Panc1 (cell line): ENCODE results near the gene SLC29A1. TPM values are rescaled to one million over a fixed set of nuclear protein-coding genes. Genes with fewer than 3 reads are reported as not detected.

Experiments used
- ATAC-seq: fragments of 200-7000 bp; cut with Tn5 transposase; 2 replicates; pipeline ENCODE4 v1.9.1; 2020; ENCODE audit warnings: mild to moderate bottlenecking, moderate library complexity
- BruUV-seq: library from RNA; stranded (reverse); fragments of 400-500 nt; replicated peaks from 2 replicates; lab custom pipeline; 2021; lab: Mats Ljungman, UMichigan
- CTCF ChIA-PET: fragments of 300-600 bp; sonication (Branson Sonifier 250); formaldehyde crosslinking; loops from one replicate; lab custom pipeline; 2022; ENCODE audit warnings: antibody characterized with exemption; lab: Charles Lee
- POLR2A ChIA-PET: fragments of 300-600 bp; sonication (Branson Sonifier 250); formaldehyde crosslinking; loops from one replicate; lab custom pipeline; 2022; ENCODE audit warnings: antibody characterized with exemption; lab: Charles Lee
- DNase-seq: peaks from one replicate; pipeline ENCODE4 v3.0.0-alpha.2; 2010; ENCODE audit warnings: low read depth, low spot score
- H3K27ac ChIP-seq: 2 replicates; pipeline ENCODE4 v1.5.1; 2011; ENCODE audit warnings: mild to moderate bottlenecking, low read length, inconsistent platforms
- H3K27me3 ChIP-seq: fragments of 200-500 bp; sonication (Bioruptor generic); 2 replicates; pipeline ENCODE4 v1.6.0; 2014; ENCODE audit warnings: low read length, inconsistent platforms; ENCODE audit not compliant: control insufficient read depth, insufficient read depth
- H3K36me3 ChIP-seq: fragments of 200-500 bp; sonication (Bioruptor generic); 2 replicates; pipeline ENCODE4 v1.5.1; 2014; ENCODE audit warnings: inconsistent platforms, mild to moderate bottlenecking, low read length, moderate library complexity; ENCODE audit not compliant: control insufficient read depth, insufficient read depth
- H3K4me1 ChIP-seq: 2 replicates; pipeline ENCODE4 v1.5.1; 2011; ENCODE audit warnings: inconsistent platforms, mild to moderate bottlenecking, low read length, moderate library complexity; ENCODE audit not compliant: control insufficient read depth, insufficient read depth
- H3K4me3 ChIP-seq, 2 experiments: 2 replicates each; pipeline ENCODE4 v1.5.1; 2011 to 2012; ENCODE audit warnings: low read depth in 2 of 2, low read length in 2 of 2, mild to moderate bottlenecking in 2 of 2, inconsistent platforms in 1 of 2, moderate library complexity in 1 of 2
- H3K9me3 ChIP-seq: fragments of 200-500 bp; sonication (Bioruptor generic); 2 replicates; pipeline ENCODE4 v1.5.1; 2014; ENCODE audit warnings: low read depth, mild to moderate bottlenecking, inconsistent platforms, low read length, moderate library complexity; ENCODE audit not compliant: control insufficient read depth, insufficient read depth
- CTCF ChIP-seq: fragments of 450-650 bp; IDR thresholded peaks from 2 replicates; pipeline ENCODE4 v1.5.1; 2017; ENCODE audit warnings: mild to moderate bottlenecking
- POLR2AphosphoS5 ChIP-seq: IDR thresholded peaks from 2 replicates; pipeline ENCODE4 v1.6.1; 2012; ENCODE audit warnings: mild to moderate bottlenecking, low read depth, low read length, moderate library complexity
- REST ChIP-seq, 2 experiments: IDR thresholded peaks; 2 replicates each; pipeline ENCODE4 v1.6.1; 2011 to 2012; ENCODE audit warnings: low read depth in 2 of 2, control low read depth in 1 of 2, low read length in 1 of 2, mild to moderate bottlenecking in 1 of 2, moderate library complexity in 1 of 2; ENCODE audit not compliant: insufficient read depth in 1 of 2
- SIN3A ChIP-seq: IDR thresholded peaks from 2 replicates; pipeline ENCODE4 v1.6.1; 2012; ENCODE audit warnings: low read depth, mild to moderate bottlenecking, low read length, moderate library complexity, borderline replicate concordance; ENCODE audit not compliant: insufficient read depth
- TCF7L2 ChIP-seq: IDR thresholded peaks from 2 replicates; pipeline ENCODE4 v1.6.1; 2011; ENCODE audit warnings: mild to moderate bottlenecking, low read depth, low read length, inconsistent platforms
- in situ Hi-C: cut with HindIII; loops from 2 replicates; pipeline ENCODE4 v1.10.0; 2016; ENCODE audit warnings: low sequenced_read_pairs, low pct_unique_long_range_greater_than_20kb
- intact Hi-C: fragments of 100-400 bp; cut with micrococcal nuclease; formaldehyde crosslinking; loops from one replicate; pipeline ENCODE4 v1.10.0; 2022; ENCODE audit not compliant: unreplicated experiment
- total RNA-seq: library from RNA; stranded (reverse); gene quantifications from one replicate; pipeline ENCODE4 v1.2.1, GENCODE V29; 2021; ENCODE audit not compliant: unreplicated experiment

Gene SLC29A1
- total RNA-seq, 1 experiment from 2014 or later, result 263 TPM

- ChIA-PET POLR2A (no interaction called here), CTCF (interaction anchor here (0.6 to 1.2 kb wide), 2 partner anchors 9 to 92 kb away, joined by 4 to 7 read pairs; no protein-coding TSS in a partner anchor)
- Histone ChIP-seq H3K9me3 (no peaks in the 10 kb centered on the region), H3K4me3 (no peak overlapping the region), H3K27me3 (peaks cover 3% of the 10 kb centered on the region; the same call in 1 of the 2 replicates), H3K36me3 (no peaks in the 10 kb centered on the region), H3K4me1 (no peaks in the 10 kb centered on the region), H3K27ac (no peak overlapping the region)
- TF ChIP-seq CTCF (no peak), POLR2AphosphoS5 (no peak), SIN3A (no peak)
- ATAC-seq (no peak), DNase-seq (no peak)
- intact Hi-C loops, result no loop called here
- no TSS peak for BruUV-seq
- in situ Hi-C loops, result no loop called here
Measured at GRCh38 chr6:44276667-44277640, 53.6 kb downstream of the SLC29A1 start.

GRCh38 chr6:44277763-44278162, 54.4 kb downstream of the SLC29A1 start:
- H3K27ac ChIP-seq, result no peak overlapping the region
- in situ Hi-C loops (no loop called here), intact Hi-C loops (no loop called here)
- ATAC-seq, result no peak
- DNase-seq, result no peak
- CTCF ChIA-PET, result interaction anchor here (1.2 kb wide), 1 partner anchor 10 kb away, joined by 4 read pairs; no protein-coding TSS in a partner anchor
- TF ChIP-seq CTCF, result no peak
- no peaks in the 10 kb centered on the region for H3K4me1 ChIP-seq
- POLR2A ChIA-PET, result no interaction called here
- H3K9me3 ChIP-seq, result no peaks in the 10 kb centered on the region
- H3K4me3 ChIP-seq, result no peak overlapping the region
- BruUV-seq, result no TSS peak
- H3K27me3 ChIP-seq, result peaks cover 4% of the 10 kb centered on the region; the same call in 1 of the 2 replicates
- H3K36me3 ChIP-seq, result no peaks in the 10 kb centered on the region

DNA sequence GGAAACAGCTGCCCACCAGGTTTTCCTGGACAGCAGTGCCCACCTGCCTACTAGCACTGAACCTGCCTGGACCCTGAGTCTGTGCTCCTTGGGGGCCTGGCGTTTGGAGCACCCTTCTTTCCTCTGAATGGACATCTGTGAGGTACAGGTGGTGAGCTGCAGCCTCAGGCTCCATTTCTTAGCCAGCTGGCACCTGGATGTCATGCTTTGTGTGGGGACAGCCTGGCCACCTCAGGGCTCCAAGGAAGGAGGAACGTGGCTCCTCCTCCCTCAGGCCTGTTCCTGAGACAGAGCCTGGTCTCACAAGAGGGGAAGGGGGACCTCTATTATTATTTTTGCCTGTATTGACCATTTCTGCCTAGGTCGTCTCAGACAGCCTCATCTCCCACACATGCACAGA, 54.9 kb downstream of the SLC29A1 start:
- Histone ChIP-seq H3K27ac (no peak overlapping the region), H3K36me3 (no peaks in the 10 kb centered on the region), H3K4me3 (no peak overlapping the region), H3K9me3 (no peaks in the 10 kb centered on the region), H3K27me3 (peaks cover 4% of the 10 kb centered on the region; the same call in 1 of the 2 replicates), H3K4me1 (no peaks in the 10 kb centered on the region)
- BruUV-seq, result no TSS peak
- ATAC-seq (no peak), DNase-seq (no peak)
- in situ Hi-C loops (no loop called here), intact Hi-C loops (no loop called here)
- ChIA-PET POLR2A (interaction anchor here (0.6 to 0.7 kb wide), 2 partner anchors 42 to 187 kb away, joined by 3 to 4 read pairs; no protein-coding TSS in a partner anchor), CTCF (interaction anchor here (0.7 kb wide), 1 partner anchor 27 kb away, joined by 5 read pairs; no protein-coding TSS in a partner anchor)
- TF ChIP-seq CTCF, result no peak
- TF ChIP-seq POLR2AphosphoS5, result no peak
- TF ChIP-seq REST (IDR thresholded peaks at IDR 0.05; ENCODE audit: insufficient read depth in 1 of 2, low read depth in 2 of 2, low read length in 1 of 2), result no peak
- no peak for TF ChIP-seq TCF7L2
- TF ChIP-seq SIN3A, result no peak
